ENCODE measurements around the gene EIF4H. TPM values are rescaled to one million over a fixed set of nuclear protein-coding genes. Genes with fewer than 3 reads are reported as not detected.

Gene EIF4H
- total and polyA plus RNA-seq, 12 donors: 76.2 to 239 (median 191) TPM

DNA sequence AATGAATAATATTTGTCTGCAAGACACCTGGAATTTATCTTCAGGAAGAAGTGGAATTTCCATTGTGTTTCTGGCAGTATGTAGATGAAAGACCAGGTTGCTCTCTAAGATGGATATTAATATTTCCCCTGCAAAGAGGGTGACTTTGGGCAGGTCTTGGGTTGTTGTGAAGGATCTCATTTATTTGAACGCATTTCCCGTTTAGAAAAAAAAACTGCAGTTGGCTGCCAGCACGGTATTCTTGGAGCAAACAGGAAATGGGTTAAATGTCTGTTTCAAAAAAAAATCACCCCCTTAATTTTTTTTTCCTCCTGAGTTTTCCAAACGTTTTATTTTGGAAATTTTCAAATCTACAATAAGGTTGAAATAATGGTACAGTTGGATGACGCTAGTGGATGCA is 11.5 kb downstream of the EIF4H start:
- no peaks in the 10 kb centered on the region for H3K9me3 ChIP-seq
- H3K4me1 ChIP-seq: peaks cover 19 to 87% (median 77%) of the 10 kb centered on the region in 9 donors
- TF ChIP-seq, protein P1, sequence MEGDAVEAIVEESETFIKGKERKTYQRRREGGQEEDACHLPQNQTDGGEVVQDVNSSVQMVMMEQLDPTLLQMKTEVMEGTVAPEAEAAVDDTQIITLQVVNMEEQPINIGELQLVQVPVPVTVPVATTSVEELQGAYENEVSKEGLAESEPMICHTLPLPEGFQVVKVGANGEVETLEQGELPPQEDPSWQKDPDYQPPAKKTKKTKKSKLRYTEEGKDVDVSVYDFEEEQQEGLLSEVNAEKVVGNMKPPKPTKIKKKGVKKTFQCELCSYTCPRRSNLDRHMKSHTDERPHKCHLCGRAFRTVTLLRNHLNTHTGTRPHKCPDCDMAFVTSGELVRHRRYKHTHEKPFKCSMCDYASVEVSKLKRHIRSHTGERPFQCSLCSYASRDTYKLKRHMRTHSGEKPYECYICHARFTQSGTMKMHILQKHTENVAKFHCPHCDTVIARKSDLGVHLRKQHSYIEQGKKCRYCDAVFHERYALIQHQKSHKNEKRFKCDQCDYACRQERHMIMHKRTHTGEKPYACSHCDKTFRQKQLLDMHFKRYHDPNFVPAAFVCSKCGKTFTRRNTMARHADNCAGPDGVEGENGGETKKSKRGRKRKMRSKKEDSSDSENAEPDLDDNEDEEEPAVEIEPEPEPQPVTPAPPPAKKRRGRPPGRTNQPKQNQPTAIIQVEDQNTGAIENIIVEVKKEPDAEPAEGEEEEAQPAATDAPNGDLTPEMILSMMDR (IDR thresholded peaks at IDR 0.05): no peak
- H3K4me3 ChIP-seq: no peak overlapping the region
- 7 to 18% methylated on average over 5 of the region's 5 CpGs for WGBS, 2 donors
- H3K27ac ChIP-seq: peak overlapping the region in 7 of 10 donors; percentile 7 to 54 (median 32)
- no peak for ATAC-seq
- intact Hi-C loops (cut with DNase I): loop anchor here in 2 of 10 donors (5.0 to 10.0 kb wide), 2 partner anchors 103 to 321 kb away; partner anchors contain the start of genes LIMK1 (in 1 of the 2) and TMEM270 (in 1 of the 2)
- no peaks in the 10 kb centered on the region for H3K27me3 ChIP-seq
- DNase-seq: no peak
- H3K36me3 ChIP-seq: peaks cover 0 to 59% (median 26%) of the 10 kb centered on the region in 9 donors

DNA sequence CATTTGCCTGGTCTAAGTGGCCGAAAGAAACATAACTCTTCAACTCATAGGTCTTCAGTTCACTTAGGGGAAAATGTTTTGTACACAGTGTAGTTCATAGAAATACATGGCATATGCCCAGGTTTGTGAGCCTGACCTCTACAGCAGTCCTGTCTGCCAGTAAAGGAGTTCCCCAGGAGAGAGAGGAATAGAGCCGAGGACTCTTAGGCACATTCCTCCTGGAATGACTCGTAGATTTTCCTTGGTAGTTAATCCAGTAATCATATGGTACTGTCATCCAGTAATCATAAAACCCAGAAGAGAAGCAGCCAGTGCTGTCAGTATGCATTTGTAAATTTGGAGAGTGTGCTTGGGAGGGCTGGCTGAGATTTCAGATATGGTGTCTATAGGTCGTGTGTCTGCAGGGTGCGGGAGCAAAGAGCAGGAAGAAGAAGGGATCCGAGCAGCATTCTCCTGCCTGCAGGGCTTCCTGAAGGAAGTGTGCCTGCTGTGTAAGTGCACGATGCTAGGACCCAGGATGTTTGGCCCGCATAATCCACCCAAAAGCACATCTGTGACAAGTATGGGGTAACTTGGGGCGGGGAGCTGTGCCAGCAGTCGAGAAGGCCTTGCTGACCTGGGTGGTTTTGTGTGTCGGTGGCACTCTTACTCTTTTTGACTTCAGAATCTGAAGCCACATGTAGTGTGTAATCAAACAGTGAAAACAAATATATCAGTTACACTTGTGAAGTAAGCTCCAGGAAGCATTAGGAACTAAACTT is 13.9 kb downstream of the EIF4H start:
- intact Hi-C loops (cut with DNase I): loop anchor here in 2 of 10 donors (5.0 to 10.0 kb wide), 2 partner anchors 106 to 323 kb away; partner anchors contain the start of genes LIMK1 (in 1 of the 2) and TMEM270 (in 1 of the 2)
- TF ChIP-seq, protein P1 (IDR thresholded peaks at IDR 0.05): no peak
- no peak overlapping the region for H3K4me3 ChIP-seq
- 49 to 53% methylated on average over 11 of the region's 11 CpGs for WGBS, 2 donors
- H3K27ac ChIP-seq: peak overlapping the region in 4 of 10 donors; percentile 13 to 54 (median 48)
- ATAC-seq: peak; percentile 35 to 85 (median 62)
- no peaks in the 10 kb centered on the region for H3K27me3 ChIP-seq
- H3K4me1 ChIP-seq: peaks cover 13 to 66% (median 56%) of the 10 kb centered on the region in 9 donors
- no peak for DNase-seq
- H3K36me3 ChIP-seq: peaks cover 6 to 72% (median 45%) of the 10 kb centered on the region in 9 donors
- no peaks in the 10 kb centered on the region for H3K9me3 ChIP-seq

DNA sequence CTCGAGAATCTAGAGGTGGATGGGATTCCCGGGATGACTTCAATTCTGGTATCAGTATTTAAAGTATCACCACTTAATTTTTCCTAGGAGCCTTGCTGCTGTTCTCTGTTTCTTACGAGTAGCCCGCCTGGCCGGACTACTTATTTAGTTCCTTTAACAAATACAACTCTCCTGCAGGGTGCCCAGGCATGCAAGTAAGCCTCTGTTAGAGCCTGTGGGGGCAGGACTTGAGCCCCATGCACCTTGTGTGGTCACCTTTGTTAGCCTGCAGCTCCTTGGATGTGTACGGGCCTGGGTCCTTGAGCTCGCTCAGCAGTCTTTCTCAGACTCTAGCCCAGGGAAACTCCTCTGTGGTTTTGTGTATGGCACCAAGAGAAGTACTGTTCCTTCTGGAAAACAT is 16.1 kb downstream of the EIF4H start:
- intact Hi-C loops (cut with DNase I): no loop called here
- H3K9me3 ChIP-seq: no peaks in the 10 kb centered on the region

DNA sequence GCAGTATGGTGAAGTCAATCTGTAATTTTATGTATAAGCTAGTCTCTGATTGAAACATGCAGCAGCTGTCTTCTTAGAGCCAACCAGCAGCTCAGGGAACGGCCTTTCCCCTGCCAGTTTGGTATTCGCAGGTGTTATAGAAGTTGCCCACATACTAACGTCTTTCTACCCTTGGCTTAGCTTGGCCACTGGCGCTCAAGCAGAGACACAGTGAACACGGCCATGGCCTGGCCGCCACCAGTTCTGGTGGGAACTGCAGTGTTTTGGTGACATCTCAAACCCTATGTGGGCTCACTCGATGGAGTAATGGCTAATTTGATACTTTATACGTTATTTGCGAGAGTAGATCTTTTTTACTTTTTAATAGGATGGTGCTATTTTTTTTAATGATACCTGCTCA is 17.1 kb downstream of the EIF4H start:
- peaks cover 4 to 35% (median 26%) of the 10 kb centered on the region in 9 donors for H3K4me1 ChIP-seq
- H3K36me3 ChIP-seq: peaks cover 7 to 98% (median 65%) of the 10 kb centered on the region in 9 donors
- DNase-seq: no peak
- no peak overlapping the region for H3K4me3 ChIP-seq
- WGBS, 2 donors: 91% methylated on average over 9 of the region's 9 CpGs
- no peak for ATAC-seq
- intact Hi-C loops (cut with DNase I): no loop called here
- H3K9me3 ChIP-seq: no peaks in the 10 kb centered on the region
- no peaks in the 10 kb centered on the region for H3K27me3 ChIP-seq
- TF ChIP-seq, protein P1 (IDR thresholded peaks at IDR 0.05): no peak
- no peak overlapping the region for H3K27ac ChIP-seq

More for the DNA sequence above, 16.1 kb downstream of the EIF4H start:
- no peak for DNase-seq
- Histone ChIP-seq H3K4me3 (no peak overlapping the region), H3K4me1 (peaks cover 5 to 44% (median 35%) of the 10 kb centered on the region in 9 donors), H3K36me3 (peaks cover 7 to 91% (median 65%) of the 10 kb centered on the region in 9 donors), H3K27me3 (no peaks in the 10 kb centered on the region), H3K27ac (no peak overlapping the region)
- TF ChIP-seq, protein P1 (IDR thresholded peaks at IDR 0.05): no peak
- 89 to 92% methylated on average over 7 of the region's 7 CpGs for WGBS, 2 donors
- ATAC-seq: no peak
